ENCODE measurements around the gene PPM1E. TPM values are rescaled to one million over a fixed set of nuclear protein-coding genes. Genes with fewer than 3 reads are reported as not detected.
A peak's percentile ranks its signal among the peaks of the same experiment; 100 is the strongest.

Gene PPM1E
- total RNA-seq, 2 donors from 2014 or later = 0.04 to 0.07 TPM

- H3K36me3 Mint-ChIP-seq = no peaks in the 10 kb centered on the region
- ATAC-seq (no peak), DNase-seq (ENCODE audit: low spot score in 2 of 2) (no peak)
- no peak overlapping the region for H3K27ac Mint-ChIP-seq
- no peaks in the 10 kb centered on the region for H3K9me3 Mint-ChIP-seq
These were observed 256.3 kb downstream of the PPM1E start for GRCh38 chr17:59011975-59012374.

- no peak for DNase-seq (ENCODE audit: low spot score in 2 of 2)
- Mint-ChIP-seq H3K36me3 (peaks cover 4 to 7% of the 10 kb centered on the region in 2 donors), H3K9me3 (no peaks in the 10 kb centered on the region), H3K27ac (no peak overlapping the region)
- no peak for ATAC-seq
These were observed 262.4 kb downstream of the PPM1E start for GRCh38 chr17:59018019-59018418.

GRCh38 chr17:59024916-59025315 lies 269.3 kb downstream of the PPM1E start:
- no peaks in the 10 kb centered on the region for H3K9me3 Mint-ChIP-seq
- H3K36me3 Mint-ChIP-seq = peaks cover 0 to 4% of the 10 kb centered on the region in 2 donors
- no peak for DNase-seq (ENCODE audit: low spot score in 2 of 2)
- H3K27ac Mint-ChIP-seq = no peak overlapping the region
- ATAC-seq = no peak

- Mint-ChIP-seq H3K9me3 (no peaks in the 10 kb centered on the region), H3K27ac (peak overlapping the region in 1 of 2 donors; percentile 23), H3K36me3 (peaks cover 0 to 4% of the 10 kb centered on the region in 2 donors)
- no peak for ATAC-seq
- no peak for DNase-seq (ENCODE audit: low spot score in 2 of 2)
These were observed 270.7 kb downstream of the PPM1E start for GRCh38 chr17:59026176-59026939.

- H3K9me3 Mint-ChIP-seq = no peaks in the 10 kb centered on the region
- peaks cover 0 to 4% of the 10 kb centered on the region in 2 donors for H3K36me3 Mint-ChIP-seq
- H3K27ac Mint-ChIP-seq = no peak overlapping the region
- DNase-seq (ENCODE audit: low spot score in 2 of 2) (no peak), ATAC-seq (no peak)
These were observed 272.1 kb downstream of the PPM1E start for GRCh38 chr17:59027750-59028149.

- no peak overlapping the region for H3K27ac Mint-ChIP-seq
- no peaks in the 10 kb centered on the region for H3K9me3 Mint-ChIP-seq
- no peak for DNase-seq (ENCODE audit: low spot score in 2 of 2)
- peaks cover 0 to 4% of the 10 kb centered on the region in 2 donors for H3K36me3 Mint-ChIP-seq
- ATAC-seq = no peak
These were observed 272.7 kb downstream of the PPM1E start for GRCh38 chr17:59028328-59028727.

GRCh38 chr17:59030811-59031210 lies 275.2 kb downstream of the PPM1E start:
- peaks cover 2 to 4% of the 10 kb centered on the region in 2 donors for H3K36me3 Mint-ChIP-seq
- H3K9me3 Mint-ChIP-seq = no peaks in the 10 kb centered on the region
- ATAC-seq = no peak
- no peak for DNase-seq (ENCODE audit: low spot score in 2 of 2)
- H3K27ac Mint-ChIP-seq = no peak overlapping the region

Other genes starting within 250 kb of the PPM1E start
- 10 to 100 TPM; 55.2 to 73.3 TPM for gene MTMR4, start 241.2 kb upstream of the PPM1E start, total RNA-seq
- gene TEX14, start 63.8 kb upstream of the PPM1E start, total RNA-seq = under 1 TPM; 0.18 to 0.98 TPM
- 10 to 100 TPM; 73.7 to 85.5 TPM for gene RAD51C, start 63.3 kb upstream of the PPM1E start, total RNA-seq